CD4-positive, alpha-beta T cell treated with Interleukin-15 for 4 hours (primary cell): ENCODE results near the gene TMEM129.
"Not testable (repeated sequence)": the region's sequence is repeated elsewhere in the genome, so short reads cannot be mapped to it uniquely, and the experiment has no call there.

ENCODE experiments used
- DNase-seq: peaks from one replicate; pipeline ENCODE4 v3.0.0-alpha.2; 2020; ENCODE audit warnings: low spot score

Gene TMEM129

GRCh38 chr4:1695913-1696312 is 25.2 kb downstream of the TMEM129 start:
- DNase-seq = no peak

GRCh38 chr4:1693131-1693896 is 27.8 kb downstream of the TMEM129 start:
- DNase-seq = peak; percentile 86

- no peak for DNase-seq
Measured at GRCh38 chr4:1691737-1692373, 29.3 kb downstream of the TMEM129 start.

- no peak for DNase-seq
Measured at GRCh38 chr4:1690698-1691097, 30.4 kb downstream of the TMEM129 start.

GRCh38 chr4:1686440-1687036 is 34.6 kb downstream of the TMEM129 start:
- no peak for DNase-seq

GRCh38 chr4:1685235-1686150 is 35.6 kb downstream of the TMEM129 start:
- no peak for DNase-seq

GRCh38 chr4:1684506-1685234 is 36.5 kb downstream of the TMEM129 start:
- no peak for DNase-seq

- DNase-seq = peak; percentile 92
Measured at GRCh38 chr4:1683736-1684505, 37.2 kb downstream of the TMEM129 start, which contains the start of gene FAM53A. Gene FAM53A (minus strand): TSS chr4:1684313. CDS start chr4:1668741, 15,572 bp downstream.

GRCh38 chr4:1683261-1683735 is 37.8 kb downstream of the TMEM129 start:
- no peak for DNase-seq

GRCh38 chr4:1682860-1683259 is 38.3 kb downstream of the TMEM129 start:
- no peak for DNase-seq

GRCh38 chr4:1678244-1678643 is 42.9 kb downstream of the TMEM129 start:
- DNase-seq = no peak

- DNase-seq = no peak
Measured at GRCh38 chr4:1676605-1677525, 44.3 kb downstream of the TMEM129 start.

GRCh38 chr4:1675802-1676137 is 45.4 kb downstream of the TMEM129 start:
- DNase-seq = no peak

- no peak for DNase-seq
Measured at GRCh38 chr4:1675136-1675801, 45.9 kb downstream of the TMEM129 start.

GRCh38 chr4:1674682-1675081 is 46.4 kb downstream of the TMEM129 start:
- DNase-seq = no peak

GRCh38 chr4:1673671-1674070 is 47.5 kb downstream of the TMEM129 start:
- DNase-seq = no peak

GRCh38 chr4:1671011-1671410 is 50.1 kb downstream of the TMEM129 start:
- DNase-seq = not testable (repeated sequence)

GRCh38 chr4:1670279-1670678 is 50.8 kb downstream of the TMEM129 start:
- no peak for DNase-seq

GRCh38 chr4:1669850-1670249 is 51.3 kb downstream of the TMEM129 start:
- no peak for DNase-seq
